GM21529 (cell line): ENCODE results near the gene CHIC1.

Source experiments
- ATAC-seq: cut with Tn5 transposase; IDR thresholded peaks from one replicate; pipeline ENCODE4 v1.9.1; 2021; ENCODE audit not compliant: unreplicated experiment

Gene CHIC1

GRCh38 chrX:73728602-73729001, 165.6 kb downstream of the CHIC1 start:
- ATAC-seq = no peak
